HG02623 (cell line): ENCODE results near the gene TMSB4X.

ENCODE experiments used
- ATAC-seq: cut with Tn5 transposase; IDR thresholded peaks from one replicate; pipeline ENCODE4 v1.9.1; 2021; ENCODE audit warnings: moderate library complexity; ENCODE audit not compliant: unreplicated experiment

TMSB4X gene

DNA sequence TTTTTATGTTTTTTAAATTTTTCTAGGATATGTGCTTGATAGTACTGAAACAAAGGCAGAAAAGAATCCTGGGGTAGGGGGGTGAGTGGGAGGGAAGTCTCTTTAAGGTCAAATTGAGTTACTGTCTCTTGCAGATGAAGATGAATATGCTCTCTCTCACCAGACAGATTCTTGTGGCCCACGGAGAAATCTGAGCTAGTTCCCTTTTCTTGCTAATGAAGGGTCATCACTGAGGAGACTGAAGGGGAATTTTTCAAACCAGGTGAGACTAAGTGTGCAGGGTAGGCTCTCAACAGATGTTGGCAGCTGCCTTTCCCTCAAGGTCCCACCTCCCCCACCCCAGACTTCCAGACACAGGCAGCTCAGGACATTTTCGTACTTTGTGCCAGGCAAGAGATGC is 48.0 kb downstream of the TMSB4X start:
- no peak for ATAC-seq

DNA sequence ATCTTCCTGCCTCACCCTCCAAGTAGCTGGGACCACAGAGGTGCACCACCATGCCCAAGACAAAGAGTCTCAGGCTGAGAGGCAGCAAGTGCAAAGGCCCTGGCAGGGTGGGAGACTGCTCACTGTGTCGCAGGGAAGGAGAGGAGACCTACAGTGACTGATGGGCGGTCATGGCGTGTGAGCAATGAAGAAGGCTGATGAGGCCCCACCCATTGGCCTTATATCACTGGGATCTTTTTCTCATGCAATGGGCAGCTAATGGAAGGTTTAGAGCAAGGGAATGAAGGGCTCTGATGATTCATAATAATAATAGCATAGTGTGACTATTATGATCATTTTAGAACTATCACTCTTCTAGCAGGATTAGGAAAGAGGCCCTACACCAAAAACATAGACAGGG is 48.7 kb downstream of the TMSB4X start:
- no peak for ATAC-seq

DNA sequence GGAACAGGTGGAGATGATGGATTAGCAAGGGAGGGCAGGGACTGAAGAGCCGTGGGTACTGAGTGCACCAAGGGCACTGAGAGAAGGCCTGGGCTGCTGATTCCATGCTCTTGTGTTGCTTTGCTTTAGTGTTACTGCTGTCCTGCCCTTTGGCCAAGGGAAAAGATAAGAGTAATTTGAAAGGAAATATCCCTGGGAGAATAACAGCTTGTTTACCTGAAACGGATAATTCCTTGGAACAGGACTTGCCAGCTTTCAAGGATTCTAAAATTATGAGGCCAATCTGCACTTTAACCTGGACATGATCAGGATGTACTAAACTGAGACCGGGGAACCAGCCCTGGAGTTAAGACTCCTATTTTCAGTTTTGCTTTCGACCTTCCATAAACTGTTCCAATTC is 49.1 kb downstream of the TMSB4X start:
- ATAC-seq, result no peak

DNA sequence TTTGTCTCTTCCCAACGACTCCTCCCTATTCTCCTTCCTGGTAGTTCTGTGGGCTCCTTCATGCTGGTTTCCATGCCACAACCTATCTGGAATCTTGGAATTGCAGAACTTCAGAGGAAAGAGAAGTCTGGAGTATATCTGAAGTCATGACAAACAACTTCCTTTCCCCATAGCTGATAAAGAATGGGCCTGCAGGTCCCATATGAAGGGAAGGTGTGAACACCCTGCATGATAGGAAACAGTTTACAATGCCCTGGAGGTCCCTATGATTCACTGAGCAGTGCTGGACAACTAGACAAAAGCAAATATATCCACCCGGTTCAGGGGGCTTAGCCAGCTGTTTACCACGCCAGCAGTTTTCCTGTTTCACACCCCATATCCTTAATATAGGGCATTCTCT is 50.1 kb downstream of the TMSB4X start:
- ATAC-seq, result no peak
